GM19395 (cell line): ENCODE data around the gene ANKMY2.

Experiments used
- ATAC-seq: cut with Tn5 transposase; IDR thresholded peaks from one replicate; pipeline ENCODE4 v1.9.1; 2021; ENCODE audit warnings: mild to moderate bottlenecking, moderate library complexity; ENCODE audit not compliant: unreplicated experiment

The ANKMY2 gene

DNA sequence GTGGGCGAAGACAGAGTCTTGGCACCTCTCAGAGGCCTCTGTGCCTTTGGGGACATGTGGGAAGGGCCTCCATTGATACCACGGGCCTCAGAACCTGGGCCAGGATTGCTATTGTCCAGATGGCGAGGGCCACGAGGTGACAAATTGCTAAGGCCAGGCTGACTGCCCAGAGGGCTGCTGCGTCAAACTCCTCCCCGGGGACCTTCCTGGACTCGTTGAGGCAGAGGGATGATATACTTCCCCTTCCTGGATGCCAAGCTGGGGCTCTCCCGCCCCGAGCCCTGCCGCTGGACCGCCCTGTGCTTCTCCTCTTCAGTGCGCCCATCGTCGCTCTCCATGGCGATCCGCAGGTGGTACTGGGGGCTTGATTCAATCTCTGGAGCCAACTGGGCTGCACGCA, 60.0 kb downstream of the ANKMY2 start:
- ATAC-seq: no peak

- no peak for ATAC-seq
Measured at GRCh38 chr7:16583834-16584233, 61.7 kb downstream of the ANKMY2 start.

GRCh38 chr7:16581286-16581685, 64.3 kb downstream of the ANKMY2 start:
- no peak for ATAC-seq

DNA sequence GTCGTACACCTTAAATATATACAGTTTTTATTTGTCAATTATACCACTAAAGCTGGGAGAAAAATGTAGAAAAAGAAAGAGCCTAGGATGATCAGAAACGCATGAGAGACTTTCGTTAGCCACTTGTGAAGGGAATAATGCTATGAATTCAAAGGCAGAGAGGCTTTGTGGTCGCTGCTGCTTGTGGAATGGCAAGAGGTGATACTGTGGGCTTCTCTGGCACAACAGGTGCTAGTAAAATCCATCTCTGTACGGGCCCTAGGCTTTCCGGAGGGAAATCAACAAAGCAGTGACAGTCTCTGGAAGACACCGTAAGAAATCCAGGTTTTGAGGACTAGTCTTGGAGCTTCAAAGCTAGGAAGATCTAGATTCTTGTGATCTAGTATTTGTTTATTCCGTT, 66.3 kb downstream of the ANKMY2 start:
- ATAC-seq: no peak

DNA sequence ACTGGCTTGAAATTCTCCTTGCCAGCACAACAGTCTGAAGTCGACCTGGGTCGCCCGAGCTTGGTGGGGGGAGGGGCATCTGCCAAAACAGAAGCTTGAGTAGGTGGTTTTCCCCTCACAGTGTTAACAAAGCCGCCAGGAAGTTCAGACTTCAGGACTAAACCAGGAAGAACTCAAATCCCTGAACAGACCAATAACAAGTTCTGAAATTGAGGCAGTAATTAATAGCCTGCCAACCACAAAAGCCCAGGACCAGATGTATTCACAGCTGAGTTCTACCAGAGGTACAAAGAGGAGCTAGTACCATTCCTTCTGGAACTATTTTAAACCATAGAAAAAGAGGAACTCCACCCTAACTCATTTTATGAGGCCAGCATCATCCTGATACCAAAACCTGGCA, 73.6 kb downstream of the ANKMY2 start:
- no peak for ATAC-seq

- ATAC-seq: peak; percentile 85
Measured at GRCh38 chr7:16564909-16565426, 80.6 kb downstream of the ANKMY2 start.

GRCh38 chr7:16564023-16564380, 81.6 kb downstream of the ANKMY2 start:
- no peak for ATAC-seq

- ATAC-seq: peak; percentile 81
Measured at GRCh38 chr7:16563281-16564022, 82.1 kb downstream of the ANKMY2 start.

- no peak for ATAC-seq
Measured at GRCh38 chr7:16562456-16563220, 82.9 kb downstream of the ANKMY2 start.

- no peak for ATAC-seq
Measured at GRCh38 chr7:16561943-16562342, 83.6 kb downstream of the ANKMY2 start.

- no peak for ATAC-seq
Measured at GRCh38 chr7:16559497-16560179, 85.9 kb downstream of the ANKMY2 start.

GRCh38 chr7:16558761-16559302, 86.7 kb downstream of the ANKMY2 start:
- ATAC-seq: no peak

- no peak for ATAC-seq
Measured at GRCh38 chr7:16556359-16556758, 89.2 kb downstream of the ANKMY2 start.

DNA sequence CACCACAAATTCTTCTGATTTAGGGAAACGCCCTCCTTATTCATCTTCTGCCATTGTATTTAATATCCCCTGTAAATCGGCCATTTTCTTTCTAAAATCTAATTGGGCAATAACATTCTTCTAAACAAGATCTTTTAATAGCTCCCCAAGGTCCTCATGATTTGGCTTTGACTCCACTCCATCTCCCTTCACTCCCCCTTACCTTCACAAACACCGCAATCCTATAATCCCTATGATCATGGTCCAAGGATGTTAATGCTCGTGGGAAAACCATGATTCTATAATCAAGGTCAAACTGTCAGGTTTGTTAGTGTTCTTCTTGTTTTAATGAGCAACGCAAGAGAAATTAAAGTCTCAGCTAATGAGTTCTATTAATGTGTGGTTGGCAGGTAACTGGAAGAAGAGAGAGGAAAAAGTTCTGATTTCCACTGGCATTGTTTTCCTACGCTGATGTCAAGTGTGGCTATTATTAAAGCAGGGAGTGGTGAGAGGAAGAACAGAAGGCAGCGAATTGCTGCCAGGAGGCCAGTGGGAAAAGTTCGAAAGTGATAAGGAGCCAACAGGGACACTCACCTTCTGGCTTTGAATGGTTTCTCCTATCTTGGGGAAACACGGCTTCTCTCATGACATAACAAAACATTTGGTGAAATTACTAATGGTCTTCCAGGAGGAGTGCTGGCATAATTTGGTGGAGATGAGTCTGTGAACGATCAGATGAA, 90.9 kb downstream of the ANKMY2 start:
- no peak for ATAC-seq

- no peak for ATAC-seq
Measured at GRCh38 chr7:16550671-16551070, 94.9 kb downstream of the ANKMY2 start.
